Measurements from ENCODE around the gene KIAA1217.

KIAA1217 gene

DNA sequence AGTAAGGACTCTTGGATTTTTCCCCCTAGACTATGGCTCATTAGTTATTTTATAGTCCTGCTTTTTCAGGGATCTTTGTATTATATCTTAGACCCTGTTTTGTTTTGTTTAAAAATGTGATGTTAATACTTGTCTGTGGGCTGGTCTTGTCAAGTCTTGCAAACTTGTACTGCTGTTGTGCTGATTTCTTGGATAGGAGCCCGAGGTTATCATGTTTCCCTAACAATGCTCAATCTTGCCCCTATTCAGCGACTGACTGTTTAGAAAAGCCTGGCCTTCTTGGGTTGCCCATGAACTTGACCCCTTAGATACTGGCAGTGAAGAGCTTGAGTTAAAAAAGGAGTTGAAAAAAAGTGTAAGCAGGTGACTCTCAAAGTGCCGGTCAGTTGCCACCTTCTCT, 115.7 kb downstream of the KIAA1217 start:
- no peak overlapping the region for H3K9ac ChIP-seq (ENCODE audit: low read length)
- H3K4me2 ChIP-seq (ENCODE audit: low read length), result no peak overlapping the region
- no peak overlapping the region for H3K27ac ChIP-seq (ENCODE audit: low read depth, low read length, poor library complexity, severe bottlenecking)
- no peak overlapping the region for H2AFZ ChIP-seq (ENCODE audit: low read length)
- no peaks in the 10 kb centered on the region for H3K79me2 ChIP-seq (ENCODE audit: insufficient read depth, low read length)
- no peaks in the 10 kb centered on the region for H3K9me2 ChIP-seq (ENCODE audit: low read depth, low read length)
- 0 out of 2 replicates have a peak, but pooled peaks cover 3% of the 10 kb centered on the region for H3K9me3 ChIP-seq (ENCODE audit: low read length)
- no peaks in the 10 kb centered on the region for H3K36me3 ChIP-seq (ENCODE audit: insufficient read depth, low read length)
- H3F3A ChIP-seq (ENCODE audit: insufficient read depth, low read length), result no peaks in the 10 kb centered on the region
- no peaks in the 10 kb centered on the region for H4K20me1 ChIP-seq (ENCODE audit: insufficient read depth, low read length)
- H3K4me1 ChIP-seq (ENCODE audit: insufficient read depth, low read length, severe bottlenecking), result no peaks in the 10 kb centered on the region
- TF ChIP-seq, protein P1, sequence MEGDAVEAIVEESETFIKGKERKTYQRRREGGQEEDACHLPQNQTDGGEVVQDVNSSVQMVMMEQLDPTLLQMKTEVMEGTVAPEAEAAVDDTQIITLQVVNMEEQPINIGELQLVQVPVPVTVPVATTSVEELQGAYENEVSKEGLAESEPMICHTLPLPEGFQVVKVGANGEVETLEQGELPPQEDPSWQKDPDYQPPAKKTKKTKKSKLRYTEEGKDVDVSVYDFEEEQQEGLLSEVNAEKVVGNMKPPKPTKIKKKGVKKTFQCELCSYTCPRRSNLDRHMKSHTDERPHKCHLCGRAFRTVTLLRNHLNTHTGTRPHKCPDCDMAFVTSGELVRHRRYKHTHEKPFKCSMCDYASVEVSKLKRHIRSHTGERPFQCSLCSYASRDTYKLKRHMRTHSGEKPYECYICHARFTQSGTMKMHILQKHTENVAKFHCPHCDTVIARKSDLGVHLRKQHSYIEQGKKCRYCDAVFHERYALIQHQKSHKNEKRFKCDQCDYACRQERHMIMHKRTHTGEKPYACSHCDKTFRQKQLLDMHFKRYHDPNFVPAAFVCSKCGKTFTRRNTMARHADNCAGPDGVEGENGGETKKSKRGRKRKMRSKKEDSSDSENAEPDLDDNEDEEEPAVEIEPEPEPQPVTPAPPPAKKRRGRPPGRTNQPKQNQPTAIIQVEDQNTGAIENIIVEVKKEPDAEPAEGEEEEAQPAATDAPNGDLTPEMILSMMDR (IDR thresholded peaks at IDR 0.05; ENCODE audit: low read length), result no peak
- no peak for TF ChIP-seq EZH2 (IDR thresholded peaks at IDR 0.05; ENCODE audit: borderline replicate concordance, low read length)
- no peak overlapping the region for H3K4me3 ChIP-seq (ENCODE audit: low read depth, low read length, poor library complexity, severe bottlenecking)
- H3K27me3 ChIP-seq (ENCODE audit: insufficient read depth, low read length), result no peaks in the 10 kb centered on the region

DNA sequence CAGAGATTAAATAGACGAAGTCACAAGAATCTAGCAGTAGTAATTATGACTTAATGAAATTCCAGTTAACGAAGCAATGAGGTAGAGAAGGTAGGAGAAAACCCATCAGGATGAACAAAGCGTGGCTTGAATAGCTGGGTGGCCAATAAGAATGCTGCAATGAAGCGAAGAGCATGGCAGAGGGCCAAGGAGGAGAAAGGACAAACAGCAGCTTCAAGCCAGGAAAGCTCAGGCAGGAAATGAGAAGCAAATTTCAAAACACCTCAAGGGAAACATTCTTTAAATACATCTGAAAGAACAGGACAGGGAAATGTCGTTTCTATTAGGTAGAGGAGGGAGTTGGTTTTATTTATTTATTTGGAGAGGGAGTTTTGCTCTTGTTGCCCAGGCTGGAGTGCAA, 122.5 kb downstream of the KIAA1217 start:
- no peaks in the 10 kb centered on the region for H3K36me3 ChIP-seq (ENCODE audit: insufficient read depth, low read length)
- no peak overlapping the region for H3K9ac ChIP-seq (ENCODE audit: low read length)
- no peak overlapping the region for H3K4me3 ChIP-seq (ENCODE audit: low read depth, low read length, poor library complexity, severe bottlenecking)
- H3K79me2 ChIP-seq (ENCODE audit: insufficient read depth, low read length), result no peaks in the 10 kb centered on the region
- no peaks in the 10 kb centered on the region for H3K4me1 ChIP-seq (ENCODE audit: insufficient read depth, low read length, severe bottlenecking)
- no peak overlapping the region for H3K27ac ChIP-seq (ENCODE audit: low read depth, low read length, poor library complexity, severe bottlenecking)
- no peaks in the 10 kb centered on the region for H3K27me3 ChIP-seq (ENCODE audit: insufficient read depth, low read length)
- no peaks in the 10 kb centered on the region for H3F3A ChIP-seq (ENCODE audit: insufficient read depth, low read length)
- 0 out of 2 replicates have a peak, but pooled peaks cover 3% of the 10 kb centered on the region for H3K9me3 ChIP-seq (ENCODE audit: low read length)
- no peak for TF ChIP-seq EZH2 (IDR thresholded peaks at IDR 0.05; ENCODE audit: borderline replicate concordance, low read length)
- TF ChIP-seq, protein P1 (IDR thresholded peaks at IDR 0.05; ENCODE audit: low read length), result no peak
- H3K4me2 ChIP-seq (ENCODE audit: low read length), result no peak overlapping the region
- no peak overlapping the region for H2AFZ ChIP-seq (ENCODE audit: low read length)
- no peaks in the 10 kb centered on the region for H3K9me2 ChIP-seq (ENCODE audit: low read depth, low read length)
- H4K20me1 ChIP-seq (ENCODE audit: insufficient read depth, low read length), result no peaks in the 10 kb centered on the region

DNA sequence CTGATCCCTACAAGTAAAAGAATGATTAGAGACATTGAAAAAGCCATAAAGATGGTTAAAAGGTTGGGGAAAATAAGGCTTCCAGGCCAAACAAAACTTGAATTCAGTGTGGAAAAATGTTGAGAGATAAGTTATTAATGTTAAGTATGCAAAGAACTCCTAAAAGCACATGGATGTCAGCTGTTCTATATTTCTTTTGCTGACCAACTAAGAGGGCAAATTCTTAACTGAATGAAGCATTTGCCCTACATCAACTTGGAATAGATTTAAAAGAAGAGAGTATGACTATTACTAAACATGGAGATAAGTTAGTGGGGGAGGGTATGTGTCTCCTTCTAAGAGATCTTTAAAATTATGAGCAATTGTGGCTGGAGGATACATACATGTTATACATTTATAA, 124.8 kb downstream of the KIAA1217 start:
- no peaks in the 10 kb centered on the region for H3K9me3 ChIP-seq (ENCODE audit: low read length)
- no peak overlapping the region for H3K27ac ChIP-seq (ENCODE audit: low read depth, low read length, poor library complexity, severe bottlenecking)
- H3K79me2 ChIP-seq (ENCODE audit: insufficient read depth, low read length), result no peaks in the 10 kb centered on the region
- no peak for TF ChIP-seq EZH2 (IDR thresholded peaks at IDR 0.05; ENCODE audit: borderline replicate concordance, low read length)
- TF ChIP-seq, protein P1 (IDR thresholded peaks at IDR 0.05; ENCODE audit: low read length), result no peak
- no peaks in the 10 kb centered on the region for H4K20me1 ChIP-seq (ENCODE audit: insufficient read depth, low read length)
- no peaks in the 10 kb centered on the region for H3K27me3 ChIP-seq (ENCODE audit: insufficient read depth, low read length)
- no peak overlapping the region for H3K9ac ChIP-seq (ENCODE audit: low read length)
- H3K4me3 ChIP-seq (ENCODE audit: low read depth, low read length, poor library complexity, severe bottlenecking), result no peak overlapping the region
- no peaks in the 10 kb centered on the region for H3K4me1 ChIP-seq (ENCODE audit: insufficient read depth, low read length, severe bottlenecking)
- no peak overlapping the region for H2AFZ ChIP-seq (ENCODE audit: low read length)
- no peak overlapping the region for H3K4me2 ChIP-seq (ENCODE audit: low read length)
- no peaks in the 10 kb centered on the region for H3F3A ChIP-seq (ENCODE audit: insufficient read depth, low read length)
- H3K36me3 ChIP-seq (ENCODE audit: insufficient read depth, low read length), result no peaks in the 10 kb centered on the region
- no peaks in the 10 kb centered on the region for H3K9me2 ChIP-seq (ENCODE audit: low read depth, low read length)
